HL-60/S4 treated with phorbol 12-myristate 13-acetate at 8.2 ng/mL for 4 days and 3 days (cell line): ENCODE measurements around the gene FAAP100.
"Not testable (repeated sequence)": the region's sequence is repeated elsewhere in the genome, so short reads cannot be mapped to it uniquely, and the experiment has no call there.

Source experiments
- in situ Hi-C: fragments of 300-500 bp; cut with MboI; formaldehyde crosslinking; loops from 2 replicates; pipeline ENCODE4 v1.15.0; 2022; ENCODE audit warnings: low sequenced_read_pairs

Gene FAAP100

GRCh38 chr17:81552244-81553017 is at the start of gene FAAP100:
TSS of gene FAAP100 (minus strand) at chr17:81552353. CDS start at chr17:81552330, 23 bp downstream.
- in situ Hi-C loops = no loop called here

GRCh38 chr17:81601525-81602120 is 49.5 kb upstream of the FAAP100 start:
- in situ Hi-C loops = loop anchor here (25.0 kb wide), 1 partner anchor 339 kb away; no protein-coding TSS in a partner anchor

- in situ Hi-C loops = loop anchor here (25.0 kb wide), 1 partner anchor 338 kb away; no protein-coding TSS in a partner anchor
Measured at GRCh38 chr17:81599719-81600486, 47.8 kb upstream of the FAAP100 start.

- in situ Hi-C loops = no loop called here
Measured at GRCh38 chr17:81593105-81593871, 41.1 kb upstream of the FAAP100 start.

- in situ Hi-C loops = no loop called here
Measured at GRCh38 chr17:81591971-81592370, 39.8 kb upstream of the FAAP100 start.

GRCh38 chr17:81590121-81590520 is 38.0 kb upstream of the FAAP100 start:
- in situ Hi-C loops = no loop called here

- in situ Hi-C loops = no loop called here
Measured at GRCh38 chr17:81589612-81590011, 37.5 kb upstream of the FAAP100 start.

GRCh38 chr17:81586096-81586495 is 33.9 kb upstream of the FAAP100 start:
- in situ Hi-C loops = no loop called here

- in situ Hi-C loops = not testable (repeated sequence)
Measured at GRCh38 chr17:81584771-81585170, 32.6 kb upstream of the FAAP100 start.

GRCh38 chr17:81583589-81584342 is 31.6 kb upstream of the FAAP100 start:
- in situ Hi-C loops = no loop called here

- in situ Hi-C loops = no loop called here
Measured at GRCh38 chr17:81582749-81583148, 30.6 kb upstream of the FAAP100 start.

GRCh38 chr17:81582341-81582740 is 30.2 kb upstream of the FAAP100 start:
- in situ Hi-C loops = no loop called here

- in situ Hi-C loops = no loop called here
Measured at GRCh38 chr17:81581758-81582157, 29.6 kb upstream of the FAAP100 start.

- in situ Hi-C loops = no loop called here
Measured at GRCh38 chr17:81580481-81580880, 28.3 kb upstream of the FAAP100 start.

- in situ Hi-C loops = no loop called here
Measured at GRCh38 chr17:81579821-81580321, 27.7 kb upstream of the FAAP100 start.

- in situ Hi-C loops = no loop called here
Measured at GRCh38 chr17:81579298-81579697, 27.1 kb upstream of the FAAP100 start.

GRCh38 chr17:81578561-81579225 is 26.5 kb upstream of the FAAP100 start:
- in situ Hi-C loops = no loop called here

- in situ Hi-C loops = no loop called here
Measured at GRCh38 chr17:81578038-81578441, 25.9 kb upstream of the FAAP100 start.

- in situ Hi-C loops = no loop called here
Measured at GRCh38 chr17:81577278-81578000, 25.3 kb upstream of the FAAP100 start.
